SIG-M5 (cell line): Measurements from ENCODE around the gene CHD1.

Experiments
- DNase-seq: peaks from one replicate; lab custom pipeline; 2025; lab: John Stamatoyannopoulos, UW

Gene CHD1

DNA sequence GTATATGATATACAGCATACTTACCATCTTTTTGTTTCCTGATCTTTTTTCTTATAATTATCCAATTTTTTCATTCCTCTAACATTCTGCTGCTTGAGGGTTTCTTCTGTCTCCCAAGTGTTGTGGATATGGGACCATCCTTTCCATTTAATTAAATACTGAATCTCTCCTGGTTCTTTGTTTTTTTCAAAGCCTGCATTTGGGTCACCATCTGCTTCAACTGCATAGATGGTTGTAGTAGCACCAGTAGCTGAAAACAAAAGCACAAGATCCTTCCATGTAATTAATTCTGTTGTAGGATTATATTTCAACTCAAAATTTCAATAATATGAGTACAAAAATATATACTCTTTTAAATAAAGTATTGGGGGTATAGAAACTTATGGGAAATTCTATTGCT, 29.4 kb downstream of the CHD1 start:
- DNase-seq, result no peak

DNA sequence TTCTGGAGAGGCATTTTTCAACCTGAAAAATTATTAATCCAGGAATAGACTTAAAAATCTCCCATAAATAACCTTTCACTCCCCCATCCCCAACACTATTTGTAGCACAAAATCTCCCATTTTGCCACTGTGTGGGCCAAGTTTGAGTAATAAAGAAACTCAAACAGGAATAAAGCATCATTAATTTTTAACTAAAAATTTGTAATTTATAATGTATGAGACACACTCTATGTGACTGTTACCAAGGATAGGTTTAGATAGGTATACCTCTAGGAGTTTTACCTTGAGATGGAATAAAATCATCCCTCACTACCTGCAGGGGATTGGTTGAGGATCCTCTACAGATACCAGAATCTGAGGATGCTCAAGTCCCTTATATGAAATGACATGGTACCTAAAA, 30.1 kb downstream of the CHD1 start:
- no peak for DNase-seq

DNA sequence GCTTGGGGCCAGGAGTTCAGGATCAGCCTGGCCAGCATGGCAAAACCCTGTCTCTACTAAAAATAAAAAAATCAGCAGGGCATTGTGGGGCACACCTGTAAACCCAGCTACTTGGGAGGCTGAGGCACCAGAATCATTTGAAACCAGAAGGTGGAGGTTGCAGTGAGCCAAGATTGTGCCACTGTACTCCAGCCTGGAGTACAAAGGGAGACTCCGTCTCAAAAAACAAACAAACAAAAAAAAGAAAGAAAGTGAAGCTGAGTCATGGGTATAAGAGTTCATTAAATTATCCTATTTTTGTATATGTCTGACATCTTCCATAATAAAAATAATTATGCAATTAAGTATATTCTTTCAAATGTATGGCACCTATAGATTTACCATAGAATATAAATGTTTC, 37.2 kb downstream of the CHD1 start:
- DNase-seq, result no peak

DNA sequence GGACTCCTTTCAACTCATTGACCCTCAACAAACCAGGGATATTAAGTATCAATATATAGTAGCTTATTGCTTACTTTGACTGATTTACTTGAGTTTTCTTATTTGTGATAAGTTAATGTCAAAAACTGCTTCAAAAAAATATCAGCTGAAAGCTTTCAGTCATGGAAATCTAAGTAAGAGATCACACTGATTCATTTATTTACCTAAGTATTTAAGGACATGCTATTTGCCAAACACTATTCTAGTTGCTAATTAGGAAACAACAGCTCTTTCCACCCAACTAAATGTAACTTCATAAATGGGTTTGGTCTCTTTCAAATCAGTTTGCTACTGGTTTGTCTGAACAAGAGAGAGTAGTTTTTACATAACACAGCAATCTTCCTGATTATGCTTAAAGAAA, 48.2 kb downstream of the CHD1 start:
- DNase-seq, result no peak

DNA sequence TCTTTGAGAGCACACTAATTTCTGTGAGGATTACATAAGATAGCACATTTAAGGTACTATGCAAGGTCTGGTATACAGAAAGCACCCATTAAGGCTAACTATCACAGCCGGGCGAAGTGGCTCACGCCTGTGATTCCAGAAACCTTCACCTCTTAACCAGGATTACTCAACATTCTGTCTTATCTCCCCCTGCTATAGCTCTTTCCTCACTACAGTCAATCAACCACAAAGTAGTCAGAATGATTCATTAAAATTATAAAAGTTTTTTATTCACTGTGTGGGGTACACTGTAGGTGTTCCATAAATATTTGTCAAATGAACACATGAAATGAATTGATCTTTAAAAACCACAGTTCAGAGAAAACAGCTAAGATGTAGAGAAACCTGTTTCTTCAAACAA, 48.7 kb downstream of the CHD1 start:
- DNase-seq, result no peak

DNA sequence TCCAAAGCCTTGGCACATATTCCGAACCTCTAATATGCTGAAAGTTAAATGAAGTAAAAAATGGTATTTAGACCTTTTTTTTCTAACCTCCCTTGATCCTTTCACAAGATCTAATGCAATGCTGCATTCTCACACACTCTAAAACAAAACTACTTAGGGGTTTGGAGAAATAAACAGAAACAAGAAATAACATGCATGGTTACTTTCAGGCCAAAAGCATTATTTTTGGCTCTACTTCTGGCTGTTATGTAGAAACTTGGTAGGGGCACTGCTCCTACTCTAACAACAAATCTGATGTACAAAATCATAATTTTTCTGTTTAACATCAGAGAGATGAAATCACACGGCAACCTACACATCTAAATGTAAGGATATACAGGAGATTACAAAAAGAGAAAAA, 51.2 kb downstream of the CHD1 start:
- no peak for DNase-seq

DNA sequence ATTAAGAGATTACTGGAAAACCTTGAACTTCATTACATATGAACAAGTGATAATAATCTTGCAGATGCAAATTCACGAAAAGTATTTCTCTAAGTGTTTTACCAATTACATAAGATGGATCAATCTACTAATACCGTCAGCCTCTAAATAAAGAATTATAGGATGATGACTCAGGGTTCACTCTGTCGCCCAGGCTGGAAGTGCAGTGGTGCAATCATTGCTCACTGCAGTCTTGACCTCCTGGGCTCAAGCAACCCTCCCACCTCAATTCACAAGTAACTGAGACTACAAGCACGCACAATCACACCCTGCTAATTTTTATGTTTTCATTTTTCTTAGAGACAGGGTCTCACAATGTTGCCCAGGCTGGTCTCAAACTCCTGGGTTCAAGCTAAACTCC, 56.1 kb downstream of the CHD1 start:
- peak; percentile 16 for DNase-seq

DNA sequence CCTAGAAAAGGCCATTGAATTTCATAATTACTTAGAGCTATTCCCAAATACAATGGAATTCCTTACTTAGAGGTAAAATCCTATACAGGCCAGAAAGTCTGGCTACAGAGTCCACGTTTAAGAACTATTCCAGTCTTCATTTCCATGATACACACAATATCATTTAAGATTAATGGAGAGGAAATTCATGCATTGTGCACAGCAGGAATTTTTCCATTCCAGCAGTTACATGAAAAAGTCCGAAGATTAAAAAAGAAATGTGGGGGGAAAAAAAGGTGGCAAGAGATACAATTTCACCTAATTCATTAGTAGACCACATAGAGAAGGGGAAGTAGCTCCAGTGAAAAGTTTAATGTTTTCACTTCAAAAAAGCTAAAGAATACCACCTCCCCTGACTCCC, 63.1 kb downstream of the CHD1 start:
- no peak for DNase-seq

DNA sequence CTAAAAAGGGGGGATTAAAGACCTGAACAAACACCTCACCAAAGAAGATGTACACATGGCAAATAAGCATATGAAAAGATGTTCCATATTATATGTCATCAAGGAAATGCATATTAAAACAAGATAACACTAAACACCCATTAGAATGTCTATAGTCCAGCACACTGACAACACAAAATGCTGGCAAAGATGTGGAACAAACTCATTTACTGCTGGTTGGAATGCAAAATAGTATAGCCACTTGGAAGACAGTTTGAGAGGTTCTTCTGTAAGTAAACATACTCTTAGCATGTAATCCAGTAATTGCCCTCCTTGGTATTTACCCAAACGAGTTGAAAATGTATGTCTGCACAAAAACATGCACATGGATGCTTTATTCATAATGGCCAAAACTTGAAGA, 81.8 kb downstream of the CHD1 start:
- no peak for DNase-seq

DNA sequence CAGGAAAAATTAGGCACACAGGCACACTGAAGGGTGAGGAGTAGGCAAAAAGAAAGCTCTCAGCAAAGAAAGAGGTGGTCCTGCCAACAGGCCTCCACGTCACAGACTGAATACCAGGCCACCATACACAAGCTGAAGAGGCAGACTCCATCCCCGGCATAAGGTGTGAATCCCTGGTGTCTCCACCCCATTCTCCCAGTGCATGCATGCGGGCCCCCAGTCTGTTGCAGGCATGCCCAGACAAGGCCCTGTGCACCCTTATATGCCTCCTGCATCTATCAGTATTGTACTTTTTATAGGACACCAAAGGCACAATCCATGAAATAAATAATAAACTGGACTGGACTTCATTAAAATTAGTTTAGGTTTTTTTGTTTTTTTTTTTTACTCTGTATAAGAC, 82.3 kb downstream of the CHD1 start:
- DNase-seq, result no peak

DNA sequence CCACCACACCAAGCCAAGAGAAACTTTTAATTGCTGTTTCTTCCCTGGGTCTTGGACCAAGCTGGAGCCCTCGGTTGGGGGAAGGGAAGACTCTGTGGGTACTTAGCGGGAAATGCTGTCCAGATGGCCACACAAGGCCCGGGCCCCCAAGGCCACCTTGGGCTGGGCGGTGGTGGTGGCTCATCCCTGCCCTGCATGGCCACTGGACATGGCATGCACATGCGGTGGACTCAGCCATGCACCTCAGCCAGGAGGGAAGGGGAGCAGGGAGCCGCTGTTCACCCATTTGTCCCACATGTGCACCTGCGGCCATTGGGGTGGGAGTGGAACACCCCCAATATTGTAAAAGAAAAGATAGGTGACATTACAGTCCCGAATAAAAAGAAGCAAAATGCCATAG, 82.9 kb downstream of the CHD1 start:
- no peak for DNase-seq

DNA sequence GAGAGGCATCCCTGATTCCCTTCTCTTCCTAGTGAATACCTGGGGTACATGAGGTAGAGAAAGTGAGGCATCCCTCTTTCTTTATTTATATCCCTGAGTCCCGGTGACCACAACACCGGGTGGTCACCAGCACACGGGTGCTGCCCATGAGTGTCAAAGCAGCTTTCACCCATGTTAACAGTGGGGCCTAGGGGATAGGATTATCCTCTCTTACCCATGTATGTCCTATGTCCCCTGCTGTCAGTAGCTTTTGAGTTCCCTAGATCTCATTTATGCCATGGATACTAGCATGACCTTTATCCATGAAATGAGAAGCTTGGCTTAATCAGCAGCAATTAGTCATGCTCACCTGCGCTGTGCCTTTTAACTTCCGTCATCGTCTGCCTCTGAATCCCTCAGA, 83.9 kb downstream of the CHD1 start:
- no peak for DNase-seq

DNA sequence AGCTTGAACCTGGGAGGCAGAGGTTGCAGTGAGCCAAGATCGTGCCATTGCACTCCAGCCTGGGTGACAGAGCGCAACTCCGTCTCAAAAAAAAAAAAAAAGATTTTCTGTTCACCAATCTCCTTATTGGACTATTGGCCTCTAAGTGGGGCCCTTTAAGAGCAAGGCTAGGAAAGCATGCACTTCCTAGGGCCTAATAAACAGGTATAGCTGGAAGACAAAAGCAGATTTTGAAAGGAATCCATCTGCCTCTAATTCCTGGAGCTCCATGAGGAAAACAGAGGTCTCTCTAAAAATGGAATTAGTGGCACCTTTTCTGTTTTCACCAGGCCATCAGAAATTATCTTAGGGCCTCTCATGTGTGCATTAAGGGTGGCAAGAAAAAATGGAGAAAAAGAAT, 85.3 kb downstream of the CHD1 start:
- no peak for DNase-seq

DNA sequence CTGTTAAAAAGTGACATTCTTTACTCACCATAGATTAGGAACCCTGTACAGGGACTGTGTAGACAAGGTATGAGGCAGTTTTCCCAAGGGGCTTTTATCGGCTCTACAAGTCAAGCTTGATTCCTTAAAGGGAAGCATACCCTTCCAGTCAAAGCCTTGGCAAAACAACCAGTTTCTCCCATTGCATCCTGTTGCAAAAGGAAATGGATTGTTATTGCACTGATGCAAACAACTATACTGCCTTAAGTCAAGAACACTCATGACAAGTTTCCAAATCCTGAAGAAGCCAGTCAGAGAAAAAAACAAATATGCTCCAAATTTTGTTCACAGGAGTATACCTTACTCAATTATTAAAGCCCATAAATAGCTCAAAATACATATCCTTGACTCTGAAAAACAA, 87.9 kb downstream of the CHD1 start:
- no peak for DNase-seq

DNA sequence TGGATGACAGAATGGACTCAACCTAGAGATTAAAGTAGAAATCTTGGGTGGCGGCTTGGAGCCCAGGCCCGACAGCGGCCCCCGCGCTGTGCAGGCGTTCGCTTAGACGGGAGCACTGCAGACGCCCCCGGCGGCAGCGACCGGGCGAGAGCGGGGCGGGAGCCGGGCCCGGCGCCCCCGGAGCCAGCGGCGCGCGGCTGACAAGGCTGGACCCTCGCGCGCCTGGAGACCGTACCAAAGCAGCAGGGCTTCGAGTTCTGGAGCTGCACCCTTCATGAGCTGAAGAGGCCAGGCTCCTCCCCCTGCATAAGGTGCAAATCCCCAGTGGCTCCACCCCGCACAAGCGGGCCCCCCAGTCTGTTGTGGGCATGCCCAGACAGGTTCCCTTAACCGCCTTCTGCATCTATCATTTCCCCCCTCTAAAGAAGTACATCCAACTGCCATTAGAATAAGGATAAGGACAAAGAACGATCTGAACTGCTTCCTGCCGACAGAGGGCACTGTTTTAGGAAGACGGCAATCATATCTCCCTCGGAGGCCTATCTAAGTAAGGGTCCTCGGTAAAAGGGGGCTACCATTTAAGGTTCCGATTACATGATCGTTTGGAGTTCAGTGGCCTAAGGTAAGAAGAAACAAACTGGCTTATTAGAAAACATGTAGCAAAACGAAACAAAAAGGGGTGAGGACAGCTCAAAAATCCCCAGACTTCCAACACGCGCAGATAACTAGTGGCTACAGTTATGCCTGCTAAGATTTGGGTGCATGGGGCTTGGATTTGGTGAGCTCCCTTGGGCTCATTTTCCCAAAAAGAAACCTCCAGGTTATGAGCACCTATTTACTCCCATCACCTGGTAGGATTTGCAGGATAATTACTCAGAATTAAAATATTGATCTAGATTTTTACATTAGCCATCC, 89.1 kb downstream of the CHD1 start:
- DNase-seq, result no peak

DNA sequence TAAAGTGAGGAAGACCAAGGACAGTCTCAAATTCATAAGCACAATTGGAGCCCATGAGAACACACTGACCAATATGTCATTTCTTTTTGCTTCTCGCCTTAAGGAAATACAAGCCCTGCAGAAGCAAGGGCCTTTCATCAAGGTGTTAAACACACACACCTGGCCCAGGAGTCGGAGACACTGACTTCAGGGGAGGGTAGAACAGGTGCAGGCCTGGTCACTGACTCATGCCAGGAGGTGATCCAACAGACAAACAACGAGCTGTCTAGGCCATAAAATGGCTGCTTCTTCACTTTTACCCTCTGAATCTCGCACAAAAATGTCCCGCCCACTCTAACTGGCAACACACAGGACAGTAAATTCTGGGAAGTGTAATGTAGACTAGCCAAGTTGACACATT, 92.6 kb downstream of the CHD1 start:
- no peak for DNase-seq

DNA sequence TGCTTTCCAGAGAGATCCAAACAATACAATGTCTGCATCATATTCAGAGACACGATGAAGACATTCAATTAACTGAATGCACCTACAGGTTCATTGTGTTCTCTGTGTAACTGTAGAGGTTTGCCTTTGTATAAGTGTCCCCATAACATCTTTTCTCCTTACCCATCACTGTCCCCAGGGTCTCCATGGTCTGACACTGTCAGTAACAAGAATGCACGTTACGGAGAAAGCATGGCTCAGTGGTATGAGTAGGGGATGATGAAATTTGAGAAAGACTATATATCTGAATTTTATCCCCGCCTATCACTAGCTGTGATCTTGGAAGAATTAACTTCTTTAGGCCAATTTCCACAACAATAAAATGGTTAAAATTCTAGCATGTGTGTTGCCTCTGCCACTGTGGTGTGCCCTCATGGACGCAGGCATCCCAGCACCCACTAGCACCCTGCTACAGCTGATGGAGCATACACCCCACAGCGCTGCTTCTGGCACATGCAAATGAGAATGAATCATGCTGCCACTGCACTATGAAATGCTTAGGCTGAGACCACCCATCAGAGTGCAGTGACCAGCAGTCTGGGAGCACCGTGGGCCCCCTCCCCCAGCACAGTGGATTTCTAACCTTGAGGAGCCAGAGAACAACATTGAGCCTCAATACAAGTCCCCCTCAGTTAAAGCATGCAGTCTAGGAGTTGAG, 101.1 kb downstream of the CHD1 start:
- no peak for DNase-seq

DNA sequence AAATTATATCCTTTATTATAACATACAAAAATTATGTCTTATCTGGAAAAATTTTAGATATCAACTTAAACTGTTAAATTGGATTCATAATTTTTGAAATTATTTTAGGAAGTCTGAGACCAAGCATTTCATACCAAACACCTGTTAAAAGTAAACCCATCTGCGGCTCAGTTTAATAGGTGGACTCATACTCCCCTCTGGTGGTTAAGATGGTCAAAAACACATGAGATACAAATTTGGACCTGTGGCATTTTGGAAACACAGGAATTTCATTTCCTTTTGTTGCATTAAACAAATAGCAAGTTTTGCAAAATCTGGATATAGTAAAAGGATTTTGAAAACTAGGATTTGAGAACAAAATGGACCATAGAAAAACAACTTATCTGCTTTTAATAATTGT, 101.6 kb downstream of the CHD1 start:
- DNase-seq, result no peak

DNA sequence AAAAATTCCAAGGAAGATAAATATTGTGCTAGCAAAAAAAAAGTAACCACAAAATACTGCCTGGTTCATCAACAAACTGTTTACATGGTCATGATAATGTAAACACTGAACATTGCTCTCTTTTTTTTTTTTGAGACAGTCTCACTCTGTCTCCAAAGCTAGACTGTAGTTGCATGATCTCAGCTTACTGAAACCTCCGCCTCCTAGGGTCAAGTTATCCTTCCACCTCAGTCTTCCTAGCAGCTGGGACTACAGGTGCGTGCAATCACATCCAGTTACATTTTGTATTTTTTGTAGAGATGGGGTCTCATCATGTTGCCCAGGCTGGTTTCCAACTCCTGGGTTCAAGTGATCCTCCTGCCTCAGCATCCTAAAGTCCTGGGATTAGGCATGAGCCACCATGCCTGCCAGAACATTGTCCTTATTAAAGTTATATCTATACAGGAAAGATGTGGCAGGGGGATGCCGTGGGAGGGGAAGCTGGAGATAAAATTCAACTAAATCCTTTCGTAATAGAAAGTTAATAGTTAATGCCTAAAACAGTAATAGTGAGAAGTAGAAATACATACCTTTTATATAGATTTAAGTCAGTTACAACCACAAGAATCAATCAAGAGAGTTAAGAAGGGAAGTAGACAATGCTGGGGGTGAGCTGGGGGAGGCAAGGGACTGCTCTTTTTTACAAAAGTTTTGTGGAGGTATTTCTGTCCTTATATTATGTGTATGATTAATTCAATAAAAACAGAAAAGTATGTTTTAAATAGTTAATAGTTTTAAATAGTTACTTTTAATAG, 103.0 kb downstream of the CHD1 start:
- no peak for DNase-seq

DNA sequence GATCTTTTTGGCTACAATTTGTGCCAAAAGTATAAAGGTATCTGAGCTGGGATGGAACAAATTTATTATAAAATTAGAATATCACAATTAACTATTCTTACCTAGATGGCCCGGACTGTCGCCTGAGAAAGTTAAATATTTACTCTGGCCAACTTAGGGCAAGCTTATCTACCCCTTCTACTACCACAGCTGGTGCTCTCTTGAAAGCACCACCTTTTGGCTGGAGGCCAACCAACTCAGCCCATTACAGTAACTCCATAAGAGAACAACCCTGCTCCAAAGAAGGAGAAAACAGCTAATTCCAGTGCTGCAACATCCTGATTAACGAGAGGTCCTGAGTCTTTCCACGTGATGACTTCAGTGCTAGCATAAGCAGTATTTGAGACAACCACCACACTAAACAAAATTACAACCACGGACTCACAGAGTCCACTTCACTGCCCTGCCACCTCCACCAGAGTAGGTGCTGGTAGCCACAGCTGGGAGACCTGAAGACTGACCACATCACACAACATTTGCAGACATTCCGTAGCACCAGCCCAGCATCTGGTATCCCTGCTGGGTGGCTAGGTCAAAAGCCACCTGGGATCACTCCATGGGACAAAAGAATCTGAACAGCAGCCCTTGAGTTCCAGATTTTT, 112.1 kb downstream of the CHD1 start:
- DNase-seq, result no peak

DNA sequence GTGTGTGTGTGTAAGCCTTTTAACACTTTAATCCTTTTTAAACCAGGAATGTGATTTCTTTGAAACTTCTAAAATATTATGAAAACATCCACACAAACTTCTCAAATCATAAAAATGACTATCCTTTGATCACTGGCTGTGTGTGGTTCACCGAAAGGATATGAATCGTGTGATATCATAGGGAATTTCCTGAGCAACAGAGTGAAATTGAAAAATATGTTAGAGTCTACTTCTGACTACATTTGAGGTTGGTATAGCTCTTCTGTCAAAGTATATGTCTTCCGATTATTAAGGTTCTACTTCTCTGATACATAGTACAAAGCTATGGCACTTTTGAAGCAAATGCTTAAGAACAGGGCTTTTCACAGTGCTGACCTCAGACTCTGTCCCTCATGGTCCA, 115.1 kb downstream of the CHD1 start:
- DNase-seq, result no peak

DNA sequence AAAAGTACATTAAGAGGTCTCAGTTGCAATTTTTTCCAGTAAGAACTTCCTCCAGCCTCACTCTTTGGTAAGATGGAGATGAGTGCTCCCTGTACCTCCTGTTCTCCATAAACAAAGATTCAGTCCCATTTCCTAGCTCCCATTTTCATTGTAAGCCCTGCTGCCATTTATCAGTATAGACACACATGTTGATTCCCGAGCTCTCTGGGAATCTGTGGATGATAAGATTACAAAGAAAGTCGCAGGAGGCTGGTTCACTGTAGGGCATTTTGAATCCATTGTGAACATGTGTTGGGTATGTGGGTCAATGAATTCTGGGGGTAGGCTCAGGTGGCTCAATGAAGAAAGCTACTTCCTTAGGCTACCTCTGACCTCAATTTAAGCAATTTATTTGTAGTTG, 118.6 kb downstream of the CHD1 start:
- no peak for DNase-seq
